Panc1 (cell line): ENCODE data around the gene ETHE1.

ENCODE experiments used
- CTCF ChIP-seq: fragments of 450-650 bp; IDR thresholded peaks from 2 replicates; pipeline ENCODE4 v1.5.1; 2017; ENCODE audit warnings: mild to moderate bottlenecking
- POLR2AphosphoS5 ChIP-seq: IDR thresholded peaks from 2 replicates; pipeline ENCODE4 v1.6.1; 2012; ENCODE audit warnings: mild to moderate bottlenecking, low read depth, low read length, moderate library complexity
- REST ChIP-seq, 2 experiments: IDR thresholded peaks; 2 replicates each; pipeline ENCODE4 v1.6.1; 2011 to 2012; ENCODE audit warnings: low read depth in 2 of 2, control low read depth in 1 of 2, low read length in 1 of 2, mild to moderate bottlenecking in 1 of 2, moderate library complexity in 1 of 2; ENCODE audit not compliant: insufficient read depth in 1 of 2
- SIN3A ChIP-seq: IDR thresholded peaks from 2 replicates; pipeline ENCODE4 v1.6.1; 2012; ENCODE audit warnings: low read depth, mild to moderate bottlenecking, low read length, moderate library complexity, borderline replicate concordance; ENCODE audit not compliant: insufficient read depth
- TCF7L2 ChIP-seq: IDR thresholded peaks from 2 replicates; pipeline ENCODE4 v1.6.1; 2011; ENCODE audit warnings: mild to moderate bottlenecking, low read depth, low read length, inconsistent platforms

DNA sequence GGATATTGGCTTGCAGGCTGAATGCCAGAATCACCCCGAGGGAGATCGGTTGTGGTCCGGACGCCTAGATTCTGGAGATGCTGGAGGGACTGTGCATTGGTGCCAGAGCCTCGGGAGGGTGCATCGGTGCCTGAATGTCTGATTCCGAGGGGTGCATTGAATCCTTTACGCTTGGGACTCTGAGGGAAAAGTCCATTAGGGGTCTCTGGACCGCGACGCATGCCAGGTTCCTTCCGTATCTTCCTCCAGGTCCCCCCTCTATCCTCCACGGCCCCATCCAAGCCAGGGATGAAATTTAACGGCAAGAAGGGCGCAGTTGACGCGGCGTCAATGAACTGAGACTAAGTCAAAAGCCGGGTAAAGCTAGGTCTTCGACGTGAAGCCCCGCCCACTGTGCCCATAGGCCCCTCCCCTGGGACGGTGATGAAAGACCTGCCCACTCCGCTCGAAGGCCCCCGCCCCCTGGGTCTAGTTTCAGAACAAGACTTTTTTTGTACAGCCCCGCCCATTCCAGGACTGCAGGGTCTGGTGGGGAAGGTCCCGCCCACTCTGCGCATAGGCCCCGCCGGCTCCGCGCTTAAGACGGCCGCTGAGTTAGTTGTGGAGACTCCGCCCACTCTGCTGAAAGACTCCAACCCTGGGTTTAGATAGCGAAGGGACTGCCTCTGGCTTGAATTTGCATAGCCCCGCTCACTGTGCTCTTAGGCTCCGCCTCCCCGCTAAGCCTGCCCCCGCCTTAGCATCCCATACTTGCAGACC, 6.7 kb upstream of the ETHE1 start:
- TF ChIP-seq REST (IDR thresholded peaks at IDR 0.05; ENCODE audit: insufficient read depth in 1 of 2, low read depth in 2 of 2, low read length in 1 of 2) = no peak
- TF ChIP-seq CTCF = no peak
- TF ChIP-seq SIN3A = 0 out of 2 replicates have a peak, but pooled peaks have one; percentile 21
- no peak for TF ChIP-seq POLR2AphosphoS5
- TF ChIP-seq TCF7L2 = no peak
